Endothelial cell (in vitro differentiated cells): ENCODE data around the gene SLC9A3. TPM values are rescaled to one million over a fixed set of nuclear protein-coding genes. Genes with fewer than 3 reads are reported as not detected.

Experiments
- DNase-seq: peaks from one replicate; pipeline ENCODE4 v3.0.0; 2021; ENCODE audit warnings: low spot score
- H3K27ac Mint-ChIP-seq: one replicate; pipeline ENCODE4 v1.8.0; 2021; ENCODE audit warnings: mixed read lengths, inconsistent platforms; ENCODE audit not compliant: unreplicated experiment
- H3K27me3 Mint-ChIP-seq: one replicate; pipeline ENCODE4 v1.8.0; 2021; ENCODE audit warnings: mild to moderate bottlenecking, moderate library complexity, mixed read lengths, inconsistent platforms; ENCODE audit not compliant: unreplicated experiment
- H3K36me3 Mint-ChIP-seq: one replicate; pipeline ENCODE4 v1.8.0; 2021; ENCODE audit warnings: mild to moderate bottlenecking, low read depth, mixed read lengths, inconsistent platforms; ENCODE audit not compliant: unreplicated experiment
- H3K4me1 Mint-ChIP-seq: one replicate; pipeline ENCODE4 v1.8.0; 2021; ENCODE audit warnings: mild to moderate bottlenecking, mixed read lengths, inconsistent platforms; ENCODE audit not compliant: unreplicated experiment
- H3K4me3 Mint-ChIP-seq: one replicate; pipeline ENCODE4 v1.8.0; 2021; ENCODE audit warnings: mild to moderate bottlenecking, mixed read lengths, inconsistent platforms; ENCODE audit not compliant: unreplicated experiment
- H3K9me3 Mint-ChIP-seq: one replicate; pipeline ENCODE4 v1.8.0; 2021; ENCODE audit warnings: mixed read lengths, inconsistent platforms; ENCODE audit not compliant: unreplicated experiment
- total RNA-seq: library from RNA; stranded (reverse); fragmentation: NEBNext Ultra II Directional; extraction: Animal tissue kit (Norgen Biotek cat#: 25700); gene quantifications from one replicate; pipeline ENCODE4 v1.2.1, GENCODE V29; 2021; ENCODE audit not compliant: unreplicated experiment
- TF ChIP-seq, protein P1 (sequence below): fragments of 200-600 bp; sonication (generic); IDR thresholded peaks from one replicate; pipeline ENCODE4 v1.5.0; 2021; ENCODE audit warnings: antibody characterized with exemption; ENCODE audit not compliant: unreplicated experiment

SLC9A3 gene
- total RNA-seq, 1 donor from 2014 or later = 1.1 TPM

DNA sequence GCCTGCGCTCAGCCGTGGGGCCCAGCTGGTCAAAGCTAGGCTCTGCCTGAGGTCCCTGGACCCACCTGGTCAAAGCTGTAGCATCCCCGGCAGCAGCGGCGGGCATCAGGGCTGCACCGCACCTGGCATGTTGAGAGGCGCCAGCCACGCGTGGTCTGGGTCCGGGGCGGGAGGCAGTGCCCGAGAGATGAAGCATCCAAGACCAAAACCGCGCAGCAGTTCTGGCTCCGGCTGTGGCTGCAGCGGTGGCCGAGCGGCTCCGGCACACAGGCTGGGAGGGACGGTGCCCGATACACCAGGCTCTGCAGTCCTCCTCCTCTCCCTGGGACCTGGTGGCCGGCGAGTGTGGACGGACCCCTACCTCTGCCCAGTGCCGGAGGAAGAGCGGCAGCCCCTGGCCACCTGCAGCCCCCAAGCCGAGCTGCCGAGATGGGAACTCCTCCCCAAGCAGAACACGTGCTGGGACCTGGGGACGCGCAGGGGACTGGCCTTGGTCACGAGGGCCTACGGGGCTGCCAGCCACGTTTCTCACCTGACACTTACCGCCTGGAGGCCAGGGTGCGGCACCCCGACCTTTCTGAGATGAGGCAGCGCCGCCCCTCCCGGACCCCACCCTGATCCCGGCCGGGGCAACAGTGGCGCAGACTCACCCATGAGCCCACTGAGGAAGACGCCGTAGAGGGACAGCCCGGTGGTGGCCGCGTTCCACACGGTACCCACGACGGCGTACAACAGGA, 33.0 kb downstream of the SLC9A3 start:
- H3K9me3 Mint-ChIP-seq = no peaks in the 10 kb centered on the region
- H3K4me1 Mint-ChIP-seq = peaks cover 3% of the 10 kb centered on the region
- H3K36me3 Mint-ChIP-seq = no peaks in the 10 kb centered on the region
- peaks cover 12% of the 10 kb centered on the region for H3K27me3 Mint-ChIP-seq
- H3K27ac Mint-ChIP-seq = no peak overlapping the region
- TF ChIP-seq, protein P1, sequence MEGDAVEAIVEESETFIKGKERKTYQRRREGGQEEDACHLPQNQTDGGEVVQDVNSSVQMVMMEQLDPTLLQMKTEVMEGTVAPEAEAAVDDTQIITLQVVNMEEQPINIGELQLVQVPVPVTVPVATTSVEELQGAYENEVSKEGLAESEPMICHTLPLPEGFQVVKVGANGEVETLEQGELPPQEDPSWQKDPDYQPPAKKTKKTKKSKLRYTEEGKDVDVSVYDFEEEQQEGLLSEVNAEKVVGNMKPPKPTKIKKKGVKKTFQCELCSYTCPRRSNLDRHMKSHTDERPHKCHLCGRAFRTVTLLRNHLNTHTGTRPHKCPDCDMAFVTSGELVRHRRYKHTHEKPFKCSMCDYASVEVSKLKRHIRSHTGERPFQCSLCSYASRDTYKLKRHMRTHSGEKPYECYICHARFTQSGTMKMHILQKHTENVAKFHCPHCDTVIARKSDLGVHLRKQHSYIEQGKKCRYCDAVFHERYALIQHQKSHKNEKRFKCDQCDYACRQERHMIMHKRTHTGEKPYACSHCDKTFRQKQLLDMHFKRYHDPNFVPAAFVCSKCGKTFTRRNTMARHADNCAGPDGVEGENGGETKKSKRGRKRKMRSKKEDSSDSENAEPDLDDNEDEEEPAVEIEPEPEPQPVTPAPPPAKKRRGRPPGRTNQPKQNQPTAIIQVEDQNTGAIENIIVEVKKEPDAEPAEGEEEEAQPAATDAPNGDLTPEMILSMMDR = no peak
- H3K4me3 Mint-ChIP-seq = no peak overlapping the region
- no peak for DNase-seq

DNA sequence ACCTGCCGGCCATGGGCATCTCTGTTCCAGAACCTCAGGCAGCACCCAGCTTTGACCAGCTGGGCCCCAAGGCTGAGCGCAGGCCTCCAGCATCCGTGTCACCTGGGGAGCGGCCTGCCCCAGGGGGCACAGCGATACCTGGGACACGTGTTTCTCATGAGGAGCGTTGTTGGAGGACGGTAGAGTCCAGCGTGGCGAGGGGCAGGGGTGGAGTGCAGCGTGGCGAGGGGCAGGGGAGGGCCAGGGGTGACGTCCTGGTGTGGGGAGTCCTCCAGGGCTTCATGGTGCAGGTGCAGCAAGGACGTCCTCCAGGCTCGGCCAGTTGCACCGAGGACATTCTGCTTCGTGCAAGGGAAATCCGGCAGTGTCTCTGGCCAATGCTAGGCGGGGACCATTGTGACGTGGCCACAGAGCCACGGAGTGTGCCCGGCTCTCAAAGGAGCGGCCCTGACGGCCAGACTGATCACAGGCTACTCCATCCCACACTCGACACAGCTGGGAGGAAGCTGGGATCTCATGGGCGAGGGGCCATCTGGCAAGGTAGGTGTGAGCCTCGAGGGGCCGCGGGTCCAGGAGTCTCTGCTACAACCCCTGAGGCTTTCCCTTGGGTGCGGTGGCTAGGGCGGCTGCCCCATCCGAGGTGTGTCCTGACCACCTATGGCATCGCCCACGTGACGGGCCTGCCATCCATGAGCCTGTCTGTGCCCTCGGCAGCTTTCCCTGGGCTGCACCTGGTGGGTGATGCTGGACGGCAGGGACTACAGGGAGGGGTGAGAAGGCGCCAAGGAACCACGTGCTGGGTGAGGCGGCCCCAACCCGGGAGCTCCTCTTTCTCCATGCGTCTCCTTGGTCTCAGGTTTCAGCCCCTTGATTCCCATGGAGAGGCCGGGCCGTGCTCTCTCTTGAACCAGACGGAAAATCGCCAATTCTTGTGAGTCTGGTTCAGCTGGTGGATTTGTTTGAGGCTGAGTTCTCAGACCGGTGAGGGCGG, 33.8 kb downstream of the SLC9A3 start:
- peaks cover 7% of the 10 kb centered on the region for H3K27me3 Mint-ChIP-seq
- H3K4me3 Mint-ChIP-seq = no peak overlapping the region
- TF ChIP-seq, protein P1 = no peak
- H3K4me1 Mint-ChIP-seq = no peaks in the 10 kb centered on the region
- H3K36me3 Mint-ChIP-seq = no peaks in the 10 kb centered on the region
- H3K9me3 Mint-ChIP-seq = no peaks in the 10 kb centered on the region
- no peak overlapping the region for H3K27ac Mint-ChIP-seq
- DNase-seq = no peak

DNA sequence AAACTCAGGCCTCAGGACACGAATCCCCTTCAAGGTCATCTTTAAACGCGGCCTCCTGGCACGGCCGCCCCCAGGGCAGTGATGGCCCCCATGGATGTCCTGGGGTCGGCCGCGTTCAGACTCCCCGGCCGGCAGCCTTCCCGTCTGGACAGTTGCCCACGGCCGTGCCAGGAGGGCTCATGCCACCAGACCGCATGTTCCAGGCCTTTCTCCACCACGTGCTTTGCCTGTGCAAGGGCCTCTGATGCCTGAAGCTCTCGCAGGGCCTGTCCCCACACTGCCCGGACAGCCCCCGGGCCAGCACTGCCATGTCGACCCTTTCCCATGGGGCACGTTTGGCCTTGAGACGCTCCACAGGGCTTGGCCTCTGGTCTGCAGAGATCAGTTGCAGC, 34.6 kb downstream of the SLC9A3 start:
- Mint-ChIP-seq H3K4me1 (no peaks in the 10 kb centered on the region), H3K27ac (no peak overlapping the region), H3K9me3 (no peaks in the 10 kb centered on the region), H3K27me3 (peaks cover 7% of the 10 kb centered on the region), H3K36me3 (no peaks in the 10 kb centered on the region), H3K4me3 (no peak overlapping the region)
- DNase-seq = no peak
- TF ChIP-seq, protein P1 = no peak

DNA sequence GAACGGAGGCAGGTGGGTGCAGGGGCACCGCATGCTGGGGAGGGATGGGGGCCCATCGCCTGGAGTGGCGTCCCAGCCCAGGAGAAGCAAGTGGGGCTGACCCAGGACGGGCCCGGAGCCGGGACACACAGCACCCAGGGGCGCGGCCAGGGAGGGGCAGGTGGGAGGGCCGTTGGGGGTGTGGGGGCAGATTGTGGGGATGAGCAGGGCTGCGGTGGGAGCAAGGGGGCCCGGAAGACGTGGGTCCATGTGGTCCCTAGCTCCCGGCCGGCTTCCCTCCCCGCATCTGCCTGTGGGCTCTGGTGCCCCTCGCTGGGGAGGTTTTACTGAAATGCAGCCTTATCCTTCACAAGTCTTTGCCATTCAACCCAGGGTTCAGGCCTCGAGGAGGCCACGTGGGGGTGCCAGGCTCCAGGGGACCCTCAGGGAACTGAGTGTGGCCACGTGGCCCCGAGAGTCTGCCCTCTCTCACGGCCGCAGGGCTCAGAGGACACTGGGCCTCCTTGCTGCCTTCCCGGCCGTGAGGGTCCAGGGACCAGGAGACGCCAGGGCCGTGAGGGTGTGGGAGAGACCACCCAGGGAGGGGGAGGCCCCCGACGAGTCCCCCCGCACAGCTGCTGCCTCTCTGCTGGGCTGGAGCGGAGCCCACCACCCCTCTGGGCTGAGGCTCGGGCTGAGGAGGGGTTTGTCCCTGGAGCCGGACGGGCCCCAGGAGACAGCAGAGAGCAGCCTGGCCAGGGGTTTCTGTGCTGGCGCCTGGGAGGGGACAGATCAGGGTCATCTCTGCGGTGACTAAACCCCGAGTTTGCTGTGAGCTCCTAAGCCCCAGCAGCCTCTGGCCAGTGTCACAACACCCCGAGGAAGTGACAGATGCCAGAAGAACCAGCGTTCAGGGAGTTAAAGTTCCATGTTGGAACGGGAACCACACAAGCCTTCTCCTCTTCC, 35.2 kb downstream of the SLC9A3 start:
- peaks cover 7% of the 10 kb centered on the region for H3K27me3 Mint-ChIP-seq
- no peaks in the 10 kb centered on the region for H3K9me3 Mint-ChIP-seq
- H3K27ac Mint-ChIP-seq = no peak overlapping the region
- TF ChIP-seq, protein P1 = no peak
- no peak for DNase-seq
- no peak overlapping the region for H3K4me3 Mint-ChIP-seq
- no peaks in the 10 kb centered on the region for H3K36me3 Mint-ChIP-seq
- H3K4me1 Mint-ChIP-seq = no peaks in the 10 kb centered on the region
